Fibroblast of lung (primary cell): ENCODE measurements around the gene TRPT1. TPM values are rescaled to one million over a fixed set of nuclear protein-coding genes. Genes with fewer than 3 reads are reported as not detected.

Experiments
- DNase-seq, 2 donors: peaks; one replicate each; pipeline versions ENCODE4 v3.0.0 to v3.0.0-alpha.2; 2010; ENCODE audit warnings: low read depth in 2 of 2
- H2AFZ ChIP-seq: 2 replicates; pipeline ENCODE4 v1.5.1; 2012; ENCODE audit warnings: low read length, control low read depth, inconsistent platforms
- H3K27ac ChIP-seq: 2 replicates; pipeline ENCODE4 v1.5.1; 2011; ENCODE audit warnings: low read length, control low read depth; ENCODE audit not compliant: insufficient read depth
- H3K27me3 ChIP-seq: 2 replicates; pipeline ENCODE4 v1.5.1; 2011; ENCODE audit warnings: mild to moderate bottlenecking, low read length; ENCODE audit not compliant: control insufficient read depth, insufficient read depth
- H3K36me3 ChIP-seq: 2 replicates; pipeline ENCODE4 v1.5.1; 2011; ENCODE audit warnings: low read length; ENCODE audit not compliant: control insufficient read depth, insufficient read depth
- H3K4me1 ChIP-seq: 2 replicates; pipeline ENCODE4 v1.5.1; 2011; ENCODE audit warnings: low read length; ENCODE audit not compliant: control insufficient read depth, insufficient read depth; ENCODE audit errors: extremely low read depth
- H3K4me2 ChIP-seq: 2 replicates; pipeline ENCODE4 v1.5.1; 2011; ENCODE audit warnings: low read length, control low read depth; ENCODE audit not compliant: insufficient read depth; ENCODE audit errors: extremely low read depth
- H3K4me3 ChIP-seq, 4 experiments: fragments of 200-600 bp in 1 of 4; sonication (generic) in 1 of 4; replicated peaks in 1 of 4; 2 replicates each; pipeline ENCODE4 v1.5.1; 2011 to 2016; ENCODE audit warnings: low read length in 4 of 4, low read depth in 3 of 4, mild to moderate bottlenecking in 3 of 4, control low read depth in 2 of 4, inconsistent platforms in 1 of 4, mixed read lengths in 1 of 4; ENCODE audit not compliant: insufficient read depth in 1 of 4; ENCODE audit errors: control extremely low read depth in 1 of 4
- H3K79me2 ChIP-seq: 2 replicates; pipeline ENCODE4 v1.5.1; 2012; ENCODE audit warnings: mild to moderate bottlenecking, low read length, inconsistent platforms; ENCODE audit not compliant: control insufficient read depth, insufficient read depth
- H3K9ac ChIP-seq: 2 replicates; pipeline ENCODE4 v1.5.1; 2011; ENCODE audit warnings: mild to moderate bottlenecking, low read length, control low read depth; ENCODE audit not compliant: insufficient read depth
- H3K9me3 ChIP-seq: 2 replicates; pipeline ENCODE4 v1.5.1; 2012; ENCODE audit warnings: low read depth, low read length; ENCODE audit not compliant: control insufficient read depth, insufficient read depth
- H4K20me1 ChIP-seq: 2 replicates; pipeline ENCODE4 v1.5.1; 2011; ENCODE audit warnings: low read length; ENCODE audit not compliant: control insufficient read depth, insufficient read depth; ENCODE audit errors: extremely low read depth
- CTCF ChIP-seq, 2 donors: IDR thresholded peaks in 1 of 2; conservative IDR thresholded peaks in 1 of 2; 1 replicate in 1 of 2; 2 replicates in 1 of 2; pipeline ENCODE4 v1.5.1; 2011 to 2012; ENCODE audit warnings: low read length in 2 of 2, control low read depth in 1 of 2, inconsistent platforms in 1 of 2, low read depth in 1 of 2, mild to moderate bottlenecking in 1 of 2
- EZH2 ChIP-seq: IDR thresholded peaks from 2 replicates; pipeline ENCODE4 v1.5.1; 2012; ENCODE audit warnings: low read length, control low read depth, mild to moderate bottlenecking; ENCODE audit errors: missing control alignments
- polyA plus RNA-seq, 2 donors: library from polyadenylated mRNA; depleted of rRNA in 1 of 2; stranded (reverse) in 1 of 2; unstranded in 1 of 2; fragments of >200 nt; gene quantifications; 2 replicates each; pipeline ENCODE4 v1.2.1, GENCODE V29; 2011 to 2012; ENCODE audit warnings: missing spikeins in 1 of 2
- total RNA-seq: library from RNA; depleted of rRNA; stranded (reverse); fragments of >200 nt; gene quantifications from 2 replicates; pipeline ENCODE4 v1.2.1, GENCODE V29; 2014

The TRPT1 gene
- total and polyA plus RNA-seq, 2 donors (not counting 1 experiment from before 2014, with no cell fraction given) = 20.5 to 41.5 TPM

GRCh38 chr11:64259533-64260067 lies 33.6 kb upstream of the TRPT1 start:
- no peak overlapping the region for H3K4me2 ChIP-seq
- H3K9me3 ChIP-seq = no peaks in the 10 kb centered on the region
- TF ChIP-seq CTCF (conservative IDR thresholded peaks at IDR 0.05 in 1 of 2, IDR thresholded peaks at IDR 0.05 in 1 of 2; ENCODE audit: low read depth in 1 of 2, low read length in 2 of 2) = no peak
- TF ChIP-seq EZH2 = no peak
- no peak for DNase-seq
- no peak overlapping the region for H2AFZ ChIP-seq
- no peaks in the 10 kb centered on the region for H3K4me1 ChIP-seq
- no peak overlapping the region for H3K27ac ChIP-seq
- H3K27me3 ChIP-seq = no peaks in the 10 kb centered on the region
- no peak overlapping the region for H3K4me3 ChIP-seq
- no peak overlapping the region for H3K9ac ChIP-seq
- H3K79me2 ChIP-seq = no peaks in the 10 kb centered on the region
- H3K36me3 ChIP-seq = peaks cover 49% of the 10 kb centered on the region
- H4K20me1 ChIP-seq = no peaks in the 10 kb centered on the region

- TF ChIP-seq CTCF (conservative IDR thresholded peaks at IDR 0.05 in 1 of 2, IDR thresholded peaks at IDR 0.05 in 1 of 2; ENCODE audit: low read depth in 1 of 2, low read length in 2 of 2) (no peak), EZH2 (no peak)
- Histone ChIP-seq H3K27ac (no peak overlapping the region), H3K36me3 (peaks cover 48% of the 10 kb centered on the region), H3K79me2 (peaks cover under 1% of the 10 kb centered on the region), H3K27me3 (no peaks in the 10 kb centered on the region), H2AFZ (no peak overlapping the region), H3K9me3 (no peaks in the 10 kb centered on the region), H3K4me2 (no peak overlapping the region), H3K9ac (no peak overlapping the region), H3K4me1 (no peaks in the 10 kb centered on the region), H4K20me1 (no peaks in the 10 kb centered on the region), H3K4me3 (no peak overlapping the region)
- DNase-seq = no peak
These were observed 33.1 kb upstream of the TRPT1 start for GRCh38 chr11:64258946-64259532.

DNA sequence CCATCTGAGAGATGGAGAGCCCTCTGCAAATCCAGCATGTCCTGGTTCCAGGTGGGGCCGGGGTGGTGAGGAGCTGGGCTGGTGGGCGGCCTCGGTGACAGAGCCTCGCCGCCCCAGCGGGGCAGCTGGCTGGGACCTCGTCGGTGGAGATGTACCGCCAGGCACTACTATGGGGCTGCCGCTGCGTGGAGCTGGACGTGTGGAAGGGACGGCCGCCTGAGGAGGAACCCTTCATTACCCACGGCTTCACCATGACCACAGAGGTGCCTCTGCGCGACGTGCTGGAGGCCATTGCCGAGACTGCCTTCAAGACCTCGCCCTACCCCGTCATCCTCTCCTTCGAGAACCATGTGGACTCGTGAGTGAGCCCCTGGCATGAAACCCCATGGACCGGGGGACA lies 32.4 kb upstream of the TRPT1 start:
- TF ChIP-seq CTCF (conservative IDR thresholded peaks at IDR 0.05 in 1 of 2, IDR thresholded peaks at IDR 0.05 in 1 of 2; ENCODE audit: low read depth in 1 of 2, low read length in 2 of 2) = no peak
- no peak for TF ChIP-seq EZH2
- no peak for DNase-seq
- Histone ChIP-seq H2AFZ (no peak overlapping the region), H3K4me1 (no peaks in the 10 kb centered on the region), H4K20me1 (no peaks in the 10 kb centered on the region), H3K9me3 (no peaks in the 10 kb centered on the region), H3K4me2 (no peak overlapping the region), H3K27me3 (no peaks in the 10 kb centered on the region), H3K9ac (no peak overlapping the region), H3K27ac (no peak overlapping the region), H3K36me3 (peaks cover 45% of the 10 kb centered on the region), H3K4me3 (no peak overlapping the region), H3K79me2 (peaks cover 7% of the 10 kb centered on the region)
